NT2/D1 (cell line): ENCODE measurements around the gene TBC1D25.

ENCODE experiments used
- SUZ12 ChIP-seq: IDR thresholded peaks from 2 replicates; pipeline ENCODE4 v1.6.1; 2011; ENCODE audit not compliant: insufficient read length, insufficient read depth; ENCODE audit errors: extremely low read depth
- YY1 ChIP-seq: IDR thresholded peaks from 2 replicates; pipeline ENCODE4 v1.6.1; 2011; ENCODE audit not compliant: insufficient read length, insufficient read depth

- no peak for TF ChIP-seq YY1
- no peak for TF ChIP-seq SUZ12
Observed at GRCh38 chrX:48489892-48490291, 49.6 kb upstream of the TBC1D25 start.
